ENCODE results near the gene NDNF.

NDNF gene

GRCh38 chr4:121057466-121057922, 14.8 kb downstream of the NDNF start:
- H3K27ac ChIP-seq (ENCODE audit: extremely low read depth, low read depth, low read length) = no peak overlapping the region
- H3K4me1 ChIP-seq (ENCODE audit: control insufficient read depth, insufficient read depth, low read length) = 0 out of 2 replicates have a peak, but pooled peaks cover 4% of the 10 kb centered on the region
- H3K36me3 ChIP-seq (ENCODE audit: control insufficient read depth in 2 of 2, insufficient read depth in 1 of 2, low read length in 2 of 2) = no peaks in the 10 kb centered on the region
- H3K4me3 ChIP-seq (ENCODE audit: low read depth, low read length) = no peak overlapping the region
- POLR2A ChIA-PET = no interaction called here
- H3K9me3 ChIP-seq (ENCODE audit: control insufficient read depth, insufficient read depth, low read depth, low read length) = no peaks in the 10 kb centered on the region
- CTCF ChIA-PET = no interaction called here
- TF ChIP-seq, protein P1, sequence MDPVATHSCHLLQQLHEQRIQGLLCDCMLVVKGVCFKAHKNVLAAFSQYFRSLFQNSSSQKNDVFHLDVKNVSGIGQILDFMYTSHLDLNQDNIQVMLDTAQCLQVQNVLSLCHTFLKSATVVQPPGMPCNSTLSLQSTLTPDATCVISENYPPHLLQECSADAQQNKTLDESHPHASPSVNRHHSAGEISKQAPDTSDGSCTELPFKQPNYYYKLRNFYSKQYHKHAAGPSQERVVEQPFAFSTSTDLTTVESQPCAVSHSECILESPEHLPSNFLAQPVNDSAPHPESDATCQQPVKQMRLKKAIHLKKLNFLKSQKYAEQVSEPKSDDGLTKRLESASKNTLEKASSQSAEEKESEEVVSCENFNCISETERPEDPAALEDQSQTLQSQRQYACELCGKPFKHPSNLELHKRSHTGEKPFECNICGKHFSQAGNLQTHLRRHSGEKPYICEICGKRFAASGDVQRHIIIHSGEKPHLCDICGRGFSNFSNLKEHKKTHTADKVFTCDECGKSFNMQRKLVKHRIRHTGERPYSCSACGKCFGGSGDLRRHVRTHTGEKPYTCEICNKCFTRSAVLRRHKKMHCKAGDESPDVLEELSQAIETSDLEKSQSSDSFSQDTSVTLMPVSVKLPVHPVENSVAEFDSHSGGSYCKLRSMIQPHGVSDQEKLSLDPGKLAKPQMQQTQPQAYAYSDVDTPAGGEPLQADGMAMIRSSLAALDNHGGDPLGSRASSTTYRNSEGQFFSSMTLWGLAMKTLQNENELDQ (tag by site-specific recombination; IDR thresholded peaks at IDR 0.05; ENCODE audit: low read depth) = no peak
- TF ChIP-seq ZNF202 (tag by site-specific recombination; IDR thresholded peaks at IDR 0.05; ENCODE audit: borderline replicate concordance) = no peak
- TF ChIP-seq PRDM4 (tag by site-specific recombination; IDR thresholded peaks at IDR 0.05) = no peak
- no peak for TF ChIP-seq ZNF335 (tag by site-specific recombination; conservative IDR thresholded peaks at IDR 0.05)
- no peak for TF ChIP-seq REPIN1 (tag by site-specific recombination; IDR thresholded peaks at IDR 0.05; ENCODE audit: low read depth)
- TF ChIP-seq HOXA7 (CRISPR knock-in tag; IDR thresholded peaks at IDR 0.05; ENCODE audit: borderline replicate concordance) = no peak
- TF ChIP-seq ZBTB48 (tag by site-specific recombination; IDR thresholded peaks at IDR 0.05) = no peak
- no peak for TF ChIP-seq ZNF155 (tag by site-specific recombination; IDR thresholded peaks at IDR 0.05)
- TF ChIP-seq ZNF16 (tag by site-specific recombination; IDR thresholded peaks at IDR 0.05; ENCODE audit: low read depth) = no peak
- no peak for TF ChIP-seq ZNF513 (tag by site-specific recombination; IDR thresholded peaks at IDR 0.05)
- TF ChIP-seq BCL11B (tag by site-specific recombination; IDR thresholded peaks at IDR 0.05; ENCODE audit: low read depth) = no peak
- no peak for TF ChIP-seq SP7 (tag by site-specific recombination; IDR thresholded peaks at IDR 0.05)
- TF ChIP-seq, protein P2, sequence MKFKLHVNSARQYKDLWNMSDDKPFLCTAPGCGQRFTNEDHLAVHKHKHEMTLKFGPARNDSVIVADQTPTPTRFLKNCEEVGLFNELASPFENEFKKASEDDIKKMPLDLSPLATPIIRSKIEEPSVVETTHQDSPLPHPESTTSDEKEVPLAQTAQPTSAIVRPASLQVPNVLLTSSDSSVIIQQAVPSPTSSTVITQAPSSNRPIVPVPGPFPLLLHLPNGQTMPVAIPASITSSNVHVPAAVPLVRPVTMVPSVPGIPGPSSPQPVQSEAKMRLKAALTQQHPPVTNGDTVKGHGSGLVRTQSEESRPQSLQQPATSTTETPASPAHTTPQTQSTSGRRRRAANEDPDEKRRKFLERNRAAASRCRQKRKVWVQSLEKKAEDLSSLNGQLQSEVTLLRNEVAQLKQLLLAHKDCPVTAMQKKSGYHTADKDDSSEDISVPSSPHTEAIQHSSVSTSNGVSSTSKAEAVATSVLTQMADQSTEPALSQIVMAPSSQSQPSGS (tag by site-specific recombination; IDR thresholded peaks at IDR 0.05; ENCODE audit: low read depth) = no peak
- no peak for TF ChIP-seq ZNF660 (tag by site-specific recombination; IDR thresholded peaks at IDR 0.05)
- TF ChIP-seq PRDM1 (tag by site-specific recombination; IDR thresholded peaks at IDR 0.05) = no peak
- no peak for TF ChIP-seq ZNF37A (tag by site-specific recombination; IDR thresholded peaks at IDR 0.05)
- no peak for TF ChIP-seq SCRT1 (tag by site-specific recombination; IDR thresholded peaks at IDR 0.05; ENCODE audit: borderline replicate concordance)
- TF ChIP-seq YY1 (tag by site-specific recombination; IDR thresholded peaks at IDR 0.05) = no peak
- no peak for TF ChIP-seq ZNF623 (tag by site-specific recombination; IDR thresholded peaks at IDR 0.05)

- Histone ChIP-seq H3K9me3 (ENCODE audit: control insufficient read depth, insufficient read depth, low read depth, low read length) (no peaks in the 10 kb centered on the region), H3K36me3 (ENCODE audit: control insufficient read depth in 2 of 2, insufficient read depth in 1 of 2, low read length in 2 of 2) (no peaks in the 10 kb centered on the region), H3K4me1 (ENCODE audit: control insufficient read depth, insufficient read depth, low read length) (0 out of 2 replicates have a peak, but pooled peaks cover 4% of the 10 kb centered on the region), H3K4me3 (ENCODE audit: low read depth, low read length) (no peak overlapping the region), H3K27ac (ENCODE audit: extremely low read depth, low read depth, low read length) (no peak overlapping the region)
- ChIA-PET POLR2A (no interaction called here), CTCF (no interaction called here)
- TF ChIP-seq ZNF292 (tag by site-specific recombination; IDR thresholded peaks at IDR 0.05; ENCODE audit: borderline replicate concordance, low read depth) = no peak
- no peak for TF ChIP-seq GLI4 (tag by site-specific recombination; IDR thresholded peaks at IDR 0.05)
- no peak for TF ChIP-seq ZNF138 (tag by site-specific recombination; IDR thresholded peaks at IDR 0.05; ENCODE audit: borderline replicate concordance)
- TF ChIP-seq HOXA7 (CRISPR knock-in tag; IDR thresholded peaks at IDR 0.05; ENCODE audit: borderline replicate concordance) = no peak
- TF ChIP-seq ZBTB10 (tag by site-specific recombination; IDR thresholded peaks at IDR 0.05) = no peak
Observed at GRCh38 chr4:121056066-121056465, 16.3 kb downstream of the NDNF start.

Measured in HEK293 (cell line).